Activated T-cell treated with anti-CD3 and anti-CD28 coated beads, Interleukin-2, amount 50 U/mL, for 72 hours (primary cell): ENCODE data around the gene E4F1. TPM values are rescaled to one million over a fixed set of nuclear protein-coding genes. Genes with fewer than 3 reads are reported as not detected.

Experiments used
- ATAC-seq, 2 donors: fragments of 150-1000 bp; cut with Tn5 transposase; replicated peaks in 1 of 2; 2 replicates each; pipeline ENCODE4 v1.10.0; 2021; ENCODE audit warnings: moderate library complexity in 2 of 2, mild to moderate bottlenecking in 1 of 2
- DNase-seq, 2 donors: peaks; one replicate each; pipeline ENCODE4 v3.0.0; 2021 to 2022; ENCODE audit warnings: mixed read lengths in 1 of 2
- H3K27ac Mint-ChIP-seq: one replicate; pipeline ENCODE4 v1.8.0; 2022; ENCODE audit warnings: mild to moderate bottlenecking, moderate library complexity, mixed read lengths
- H3K27me3 Mint-ChIP-seq: one replicate; pipeline ENCODE4 v1.8.0; 2022; ENCODE audit warnings: low read depth, mixed read lengths
- H3K36me3 Mint-ChIP-seq, 2 donors: one replicate each; pipeline ENCODE4 v1.8.0; 2022; ENCODE audit warnings: mixed read lengths in 2 of 2, mild to moderate bottlenecking in 1 of 2; ENCODE audit not compliant: insufficient read depth in 2 of 2
- H3K4me1 Mint-ChIP-seq: one replicate; pipeline ENCODE4 v1.8.0; 2022; ENCODE audit warnings: low read depth, mixed read lengths
- H3K4me3 Mint-ChIP-seq, 2 donors: one replicate each; pipeline ENCODE4 v1.8.0; 2022; ENCODE audit warnings: mild to moderate bottlenecking in 2 of 2, mixed read lengths in 2 of 2, moderate library complexity in 2 of 2
- H3K9me3 Mint-ChIP-seq, 2 donors: one replicate each; pipeline ENCODE4 v1.8.0; 2022; ENCODE audit warnings: mixed read lengths in 2 of 2
- total RNA-seq, 2 donors: library from RNA; stranded (reverse); gene quantifications; one replicate each; pipeline ENCODE4 v1.2.3, GENCODE V29; 2022

E4F1 gene
- total RNA-seq, 2 donors from 2014 or later = 22.1 to 24.3 TPM

DNA sequence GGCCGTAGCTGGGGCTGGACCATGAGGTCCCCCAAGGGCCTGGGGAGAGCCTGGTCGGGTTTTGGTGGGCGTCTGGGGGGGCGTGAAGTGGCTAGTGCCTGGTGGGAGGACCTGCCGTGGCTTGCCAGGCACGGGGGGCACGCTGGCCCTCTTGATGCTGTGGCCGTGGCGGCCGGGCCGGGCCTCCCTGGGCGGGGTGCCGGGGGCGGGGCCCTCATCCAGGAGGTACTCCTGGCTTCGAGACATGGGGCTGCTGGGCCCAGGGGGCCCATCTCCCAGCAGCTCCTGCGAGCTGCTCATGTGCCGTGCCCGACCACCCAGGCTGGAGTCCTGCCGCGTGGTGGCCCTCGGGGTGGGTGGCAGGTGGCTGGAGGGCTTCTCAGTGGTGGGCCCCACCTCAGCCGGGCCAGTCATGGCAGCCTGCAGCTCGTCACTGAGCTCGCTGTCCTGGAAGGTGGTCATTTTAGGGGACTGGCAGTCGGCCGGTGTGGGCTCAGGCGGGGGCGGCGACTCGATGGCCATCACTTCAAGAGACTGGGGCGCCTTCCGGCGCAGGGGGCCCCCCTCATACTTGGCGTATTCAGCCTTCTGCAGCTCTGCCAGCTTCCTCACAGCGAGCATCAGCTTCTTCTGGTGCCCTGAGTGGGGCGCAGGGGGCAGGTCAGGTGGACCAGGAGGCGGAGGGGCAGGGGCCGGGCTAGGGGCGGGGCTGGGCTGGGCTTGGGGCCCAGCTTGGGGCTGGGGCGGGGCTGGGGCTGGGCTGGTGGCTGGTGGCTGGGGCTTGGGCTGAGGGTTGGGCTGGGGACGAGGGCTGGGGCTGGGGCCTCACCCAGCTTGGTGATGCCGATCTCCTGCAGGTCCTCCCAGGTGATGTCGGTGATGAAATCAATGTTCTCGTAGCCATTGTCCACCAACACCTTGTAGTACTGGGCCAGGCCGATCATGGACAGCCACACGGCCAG lies 42.1 kb upstream of the E4F1 start:
- DNase-seq (no peak), ATAC-seq (no peak)
- H3K4me3 Mint-ChIP-seq = no peak overlapping the region
- no peaks in the 10 kb centered on the region for H3K4me1 Mint-ChIP-seq
- no peaks in the 10 kb centered on the region for H3K36me3 Mint-ChIP-seq
- H3K27ac Mint-ChIP-seq = no peak overlapping the region
- H3K27me3 Mint-ChIP-seq = no peaks in the 10 kb centered on the region
- H3K9me3 Mint-ChIP-seq = no peaks in the 10 kb centered on the region

DNA sequence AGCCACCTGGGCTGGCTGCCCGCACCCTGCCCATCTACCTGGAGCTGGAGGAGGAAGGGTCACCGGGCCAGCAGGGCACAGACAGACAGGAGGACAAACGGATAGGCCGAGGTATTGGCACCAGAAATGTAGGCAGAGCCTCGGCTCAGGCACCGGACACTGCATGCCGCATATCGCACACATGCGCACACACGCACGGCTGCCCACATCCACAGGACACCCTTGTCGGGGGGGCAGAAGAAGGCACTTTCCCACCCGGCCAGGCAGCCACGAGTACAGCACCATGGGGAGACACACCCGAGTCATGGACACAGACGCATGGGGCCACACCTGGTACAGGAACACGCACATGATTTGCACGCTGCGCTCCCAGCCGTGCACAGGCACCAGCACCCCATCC lies 41.4 kb upstream of the E4F1 start:
- Mint-ChIP-seq H3K4me1 (no peaks in the 10 kb centered on the region), H3K27me3 (no peaks in the 10 kb centered on the region), H3K9me3 (no peaks in the 10 kb centered on the region), H3K27ac (no peak overlapping the region), H3K4me3 (no peak overlapping the region), H3K36me3 (no peaks in the 10 kb centered on the region)
- no peak for ATAC-seq
- no peak for DNase-seq

DNA sequence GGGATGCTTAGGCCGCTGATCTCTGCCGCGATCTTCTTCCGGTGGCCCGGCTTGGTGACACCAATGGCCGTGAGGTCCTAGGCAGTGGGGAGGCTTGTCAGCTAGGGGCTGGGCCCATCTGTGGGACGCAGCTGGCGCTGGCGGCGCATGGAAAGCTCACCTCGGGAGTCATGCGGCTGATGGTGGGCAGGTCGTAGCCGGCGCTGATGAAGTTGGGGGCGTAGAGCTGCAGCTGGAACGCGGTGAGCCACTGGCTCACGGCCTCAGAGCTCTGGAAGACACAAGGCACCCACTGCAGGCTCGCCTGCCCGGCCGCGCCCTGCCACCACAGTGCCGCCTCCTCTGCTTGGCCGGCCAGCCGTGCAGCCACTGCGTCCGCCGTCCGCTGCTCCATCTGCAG lies 39.7 kb upstream of the E4F1 start:
- H3K4me3 Mint-ChIP-seq = no peak overlapping the region
- ATAC-seq (no peak), DNase-seq (no peak)
- H3K36me3 Mint-ChIP-seq = no peaks in the 10 kb centered on the region
- no peaks in the 10 kb centered on the region for H3K27me3 Mint-ChIP-seq
- no peak overlapping the region for H3K27ac Mint-ChIP-seq
- H3K4me1 Mint-ChIP-seq = no peaks in the 10 kb centered on the region
- no peaks in the 10 kb centered on the region for H3K9me3 Mint-ChIP-seq

DNA sequence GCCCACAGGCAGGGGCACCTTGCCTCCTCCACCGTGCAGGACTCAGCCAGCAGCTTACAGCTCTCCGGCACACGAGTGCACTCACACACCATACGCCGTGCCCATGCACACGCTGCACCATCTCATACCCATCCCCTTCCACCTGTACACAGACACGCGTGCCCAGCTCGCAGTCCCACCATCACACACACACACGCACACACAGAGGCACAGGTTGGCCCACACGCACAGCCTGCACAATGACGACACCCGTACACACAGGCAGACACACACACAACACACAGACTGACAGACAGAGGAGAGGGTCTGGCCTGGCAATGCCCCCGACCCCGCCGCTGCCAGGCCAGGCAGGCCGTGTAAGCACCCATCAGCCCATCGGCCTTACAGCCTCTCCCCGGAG lies 39.0 kb upstream of the E4F1 start:
- Mint-ChIP-seq H3K27me3 (no peaks in the 10 kb centered on the region), H3K4me1 (no peaks in the 10 kb centered on the region), H3K9me3 (no peaks in the 10 kb centered on the region), H3K27ac (no peak overlapping the region), H3K4me3 (no peak overlapping the region), H3K36me3 (no peaks in the 10 kb centered on the region)
- DNase-seq (no peak), ATAC-seq (peak in 1 of 2 donors; percentile 14)

DNA sequence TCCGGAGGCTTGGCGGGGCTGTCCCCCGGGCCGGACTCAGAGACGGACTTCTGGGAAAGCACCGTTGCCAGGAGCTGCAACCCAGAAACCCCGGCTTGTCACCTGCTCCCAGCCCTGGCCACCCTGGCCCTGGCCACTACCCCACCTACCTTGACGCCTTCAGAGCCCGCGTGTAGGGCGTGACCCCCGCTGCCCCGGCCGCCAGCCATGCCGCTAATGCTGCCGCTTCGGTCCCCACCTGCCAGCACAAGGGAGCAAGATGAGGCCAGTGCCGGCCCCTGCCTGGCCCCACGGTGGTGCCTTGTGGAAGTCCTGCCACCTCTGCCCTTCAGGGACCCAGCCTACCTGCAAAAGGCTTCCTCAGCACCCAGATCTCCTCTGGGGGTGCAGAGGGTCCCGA lies 38.4 kb upstream of the E4F1 start:
- Mint-ChIP-seq H3K4me3 (no peak overlapping the region), H3K9me3 (no peaks in the 10 kb centered on the region), H3K27me3 (no peaks in the 10 kb centered on the region), H3K36me3 (no peaks in the 10 kb centered on the region), H3K27ac (no peak overlapping the region), H3K4me1 (no peaks in the 10 kb centered on the region)
- ATAC-seq = no peak
- DNase-seq = no peak

DNA sequence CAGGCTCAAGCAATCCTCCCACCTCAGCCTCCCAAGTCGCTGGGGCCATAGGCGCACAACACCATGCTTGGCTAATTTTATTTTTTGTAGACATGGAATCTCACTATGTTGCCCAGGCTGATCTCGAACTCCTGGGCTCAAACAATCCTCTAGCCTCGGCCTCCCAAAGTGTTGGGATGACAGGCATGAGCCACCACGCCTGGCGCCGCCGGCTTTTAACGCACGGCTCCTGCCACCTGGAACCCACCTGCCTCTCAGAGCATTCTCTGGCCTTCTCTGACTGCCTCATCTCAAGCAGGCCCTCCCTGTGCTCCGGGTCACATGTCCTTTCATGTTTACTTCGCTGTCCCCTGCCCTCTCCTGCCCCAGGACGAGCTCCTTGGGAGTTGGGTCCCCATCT lies 37.3 kb upstream of the E4F1 start:
- Mint-ChIP-seq H3K36me3 (no peaks in the 10 kb centered on the region), H3K4me3 (no peak overlapping the region)
- ATAC-seq = no peak

GRCh38 chr16:2186505-2186904 lies 36.9 kb upstream of the E4F1 start:
- Mint-ChIP-seq H3K4me3 (no peak overlapping the region), H3K9me3 (no peaks in the 10 kb centered on the region), H3K36me3 (no peaks in the 10 kb centered on the region), H3K27ac (no peak overlapping the region), H3K4me1 (no peaks in the 10 kb centered on the region), H3K27me3 (no peaks in the 10 kb centered on the region)
- ATAC-seq (no peak), DNase-seq (no peak)

More for the DNA sequence above, 37.3 kb upstream of the E4F1 start:
- Mint-ChIP-seq H3K27me3 (no peaks in the 10 kb centered on the region), H3K4me1 (no peaks in the 10 kb centered on the region), H3K9me3 (no peaks in the 10 kb centered on the region), H3K27ac (no peak overlapping the region)
- DNase-seq = no peak

DNA sequence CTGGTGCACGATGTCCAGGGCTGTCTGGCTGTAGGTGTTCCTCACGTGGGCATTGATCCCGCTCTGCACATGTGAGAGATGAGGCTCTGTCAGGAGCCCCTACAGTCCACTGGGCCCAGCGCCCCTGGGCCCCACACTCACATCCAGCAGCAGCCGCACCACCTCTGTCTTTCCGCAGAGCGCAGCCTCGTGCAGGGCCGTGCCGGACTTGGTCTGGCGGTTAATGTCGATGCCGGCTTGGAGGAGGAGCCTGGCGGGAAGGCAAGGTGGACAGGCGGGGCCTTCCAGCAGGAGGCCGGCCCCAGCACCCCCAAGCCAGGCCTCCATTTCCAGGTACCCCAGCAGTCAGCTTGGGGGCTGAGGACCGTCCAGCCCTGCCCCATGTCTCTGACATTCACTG lies 36.2 kb upstream of the E4F1 start:
- H3K27me3 Mint-ChIP-seq = no peaks in the 10 kb centered on the region
- DNase-seq (no peak), ATAC-seq (no peak)
- H3K4me3 Mint-ChIP-seq = no peak overlapping the region
- no peaks in the 10 kb centered on the region for H3K9me3 Mint-ChIP-seq
- no peaks in the 10 kb centered on the region for H3K4me1 Mint-ChIP-seq
- H3K27ac Mint-ChIP-seq = no peak overlapping the region
- H3K36me3 Mint-ChIP-seq = no peaks in the 10 kb centered on the region

- H3K27ac Mint-ChIP-seq = no peak overlapping the region
- ATAC-seq (no peak), DNase-seq (no peak)
- no peaks in the 10 kb centered on the region for H3K9me3 Mint-ChIP-seq
- no peak overlapping the region for H3K4me3 Mint-ChIP-seq
- H3K27me3 Mint-ChIP-seq = no peaks in the 10 kb centered on the region
- no peaks in the 10 kb centered on the region for H3K4me1 Mint-ChIP-seq
- H3K36me3 Mint-ChIP-seq = no peaks in the 10 kb centered on the region
Measured at GRCh38 chr16:2188395-2188794, 35.0 kb upstream of the E4F1 start.

GRCh38 chr16:2189252-2189893 lies 34.0 kb upstream of the E4F1 start:
- H3K9me3 Mint-ChIP-seq = no peaks in the 10 kb centered on the region
- DNase-seq (no peak), ATAC-seq (no peak)
- no peak overlapping the region for H3K27ac Mint-ChIP-seq
- no peaks in the 10 kb centered on the region for H3K36me3 Mint-ChIP-seq
- H3K4me1 Mint-ChIP-seq = no peaks in the 10 kb centered on the region
- no peak overlapping the region for H3K4me3 Mint-ChIP-seq
- H3K27me3 Mint-ChIP-seq = no peaks in the 10 kb centered on the region

GRCh38 chr16:2190002-2190658 lies 33.3 kb upstream of the E4F1 start:
- ATAC-seq = no peak
- DNase-seq = no peak
- H3K4me1 Mint-ChIP-seq = peaks cover 5% of the 10 kb centered on the region
- no peak overlapping the region for H3K4me3 Mint-ChIP-seq
- H3K27ac Mint-ChIP-seq = no peak overlapping the region
- H3K9me3 Mint-ChIP-seq = no peaks in the 10 kb centered on the region
- H3K36me3 Mint-ChIP-seq = no peaks in the 10 kb centered on the region
- H3K27me3 Mint-ChIP-seq = peaks cover 8% of the 10 kb centered on the region

GRCh38 chr16:2190659-2191445 lies 32.5 kb upstream of the E4F1 start:
- Mint-ChIP-seq H3K9me3 (no peaks in the 10 kb centered on the region), H3K27ac (no peak overlapping the region), H3K36me3 (no peaks in the 10 kb centered on the region), H3K27me3 (peaks cover 10% of the 10 kb centered on the region), H3K4me1 (peaks cover 6% of the 10 kb centered on the region), H3K4me3 (no peak overlapping the region)
- ATAC-seq (no peak), DNase-seq (no peak)

- no peaks in the 10 kb centered on the region for H3K36me3 Mint-ChIP-seq
- peaks cover 10% of the 10 kb centered on the region for H3K27me3 Mint-ChIP-seq
- no peak overlapping the region for H3K4me3 Mint-ChIP-seq
- DNase-seq (no peak), ATAC-seq (no peak)
- H3K27ac Mint-ChIP-seq = no peak overlapping the region
- no peaks in the 10 kb centered on the region for H3K9me3 Mint-ChIP-seq
- H3K4me1 Mint-ChIP-seq = peaks cover 6% of the 10 kb centered on the region
Measured at GRCh38 chr16:2191446-2191706, 32.0 kb upstream of the E4F1 start.
